B cell (primary cell): Measurements from ENCODE around the gene RNLS. TPM values are rescaled to one million over a fixed set of nuclear protein-coding genes. Genes with fewer than 3 reads are reported as not detected.
"Not testable (repeated sequence)": the region's sequence is repeated elsewhere in the genome, so short reads cannot be mapped to it uniquely, and the experiment has no call there.

Experiments used
- ATAC-seq: fragments of 200-7000 bp; cut with Tn5 transposase; one replicate; pipeline ENCODE4 v1.10.0; 2021; ENCODE audit warnings: low read depth, mild to moderate bottlenecking, moderate number of reproducible peaks, moderate library complexity
- CTCF ChIA-PET: fragments of 350-600 bp; sonication (Branson Sonifier 250); formaldehyde crosslinking; loops from one replicate; lab custom pipeline; 2021; ENCODE audit warnings: antibody characterized with exemption, inconsistent platforms; lab: Charles Lee
- POLR2A ChIA-PET: fragments of 350-600 bp; sonication (Branson Sonifier 250); formaldehyde crosslinking; loops from one replicate; lab custom pipeline; 2021; ENCODE audit warnings: antibody characterized with exemption; lab: Charles Lee
- DNase-seq: peaks from one replicate; pipeline ENCODE4 v3.0.0; 2013
- H2AFZ ChIP-seq: 2 replicates; pipeline ENCODE4 v1.6.1; 2012; ENCODE audit warnings: mild to moderate bottlenecking, low read depth, low read length; ENCODE audit not compliant: insufficient read depth, poor library complexity, severe bottlenecking
- H3K27ac ChIP-seq, 2 donors: 1 replicate in 1 of 2; 2 replicates in 1 of 2; pipeline ENCODE4 v1.5.1; 2012 to 2013; ENCODE audit warnings: low read length in 2 of 2, mild to moderate bottlenecking in 2 of 2, moderate library complexity in 1 of 2
- H3K27me3 ChIP-seq, 4 experiments: fragments of 200-600 bp in 1 of 4; sonication (generic) in 1 of 4; replicated peaks in 1 of 4; 1 replicate in 2 of 4; 2 replicates in 2 of 4; pipeline versions ENCODE4 v1.6.1 to v1.7.0; 2013 to 2016; ENCODE audit warnings: low read length in 3 of 4, mild to moderate bottlenecking in 2 of 4, mixed read lengths in 1 of 4, moderate library complexity in 1 of 4; ENCODE audit not compliant: insufficient read depth in 4 of 4, control insufficient read depth in 3 of 4; ENCODE audit errors: control extremely low read depth in 1 of 4
- H3K36me3 ChIP-seq, 2 experiments: replicated peaks in 1 of 2; 1 replicate in 1 of 2; 2 replicates in 1 of 2; pipeline versions ENCODE4 v1.6.1 to v1.7.1; 2013; ENCODE audit warnings: low read length in 1 of 2; ENCODE audit not compliant: insufficient read depth in 2 of 2, control insufficient read depth in 1 of 2; ENCODE audit errors: control extremely low read depth in 1 of 2, extremely low read depth in 1 of 2
- H3K4me1 ChIP-seq, 2 donors: fragments of 200-600 bp in 1 of 2; sonication (generic) in 1 of 2; 1 replicate in 1 of 2; 2 replicates in 1 of 2; pipeline versions ENCODE4 v1.5.1 to v1.6.1; 2013 to 2017; ENCODE audit warnings: low read length in 2 of 2; ENCODE audit not compliant: control insufficient read depth in 2 of 2, insufficient read depth in 2 of 2
- H3K4me2 ChIP-seq: replicated peaks from 2 replicates; pipeline ENCODE3; 2012; ENCODE audit warnings: mild to moderate bottlenecking, low read depth, low read length; ENCODE audit not compliant: poor library complexity, severe bottlenecking
- H3K4me3 ChIP-seq, 5 experiments: fragments of 200-600 bp in 1 of 5; sonication (generic) in 1 of 5; 1 replicate in 3 of 5; 2 replicates in 2 of 5; pipeline versions ENCODE4 v1.5.1 to v1.7.0; 2011 to 2016; ENCODE audit warnings: low read length in 4 of 5, mild to moderate bottlenecking in 4 of 5, low read depth in 2 of 5, control low read depth in 1 of 5, moderate library complexity in 1 of 5; ENCODE audit not compliant: insufficient read depth in 1 of 5; ENCODE audit errors: control extremely low read depth in 1 of 5, extremely low read depth in 1 of 5
- H3K79me2 ChIP-seq: fragments of 200-600 bp; sonication (generic); one replicate; pipeline ENCODE4 v1.6.0; 2016; ENCODE audit warnings: low read length; ENCODE audit not compliant: control insufficient read depth, insufficient read depth
- H3K9ac ChIP-seq: fragments of 200-600 bp; sonication (generic); 2 replicates; pipeline ENCODE4 v1.6.1; 2017; ENCODE audit warnings: mild to moderate bottlenecking, low read length, moderate library complexity
- H3K9me3 ChIP-seq, 3 donors: one replicate each; pipeline versions ENCODE4 v1.6.1 to v1.7.1; 2013; ENCODE audit warnings: low read length in 2 of 3; ENCODE audit not compliant: control insufficient read depth in 2 of 3, insufficient read depth in 1 of 3; ENCODE audit errors: control extremely low read depth in 1 of 3
- H4K20me1 ChIP-seq: 2 replicates; pipeline ENCODE4 v1.6.0; 2012; ENCODE audit warnings: mild to moderate bottlenecking, low read length; ENCODE audit not compliant: insufficient read depth, control insufficient read depth, poor library complexity, severe bottlenecking
- H3K27ac Mint-ChIP-seq: one replicate; pipeline ENCODE4 v1.8.0; 2021; ENCODE audit warnings: mixed read lengths
- H3K27me3 Mint-ChIP-seq: one replicate; pipeline ENCODE4 v1.8.0; 2021; ENCODE audit warnings: mixed read lengths
- H3K4me1 Mint-ChIP-seq: one replicate; pipeline ENCODE4 v1.8.0; 2021; ENCODE audit warnings: mixed read lengths
- H3K4me3 Mint-ChIP-seq: one replicate; pipeline ENCODE4 v1.8.0; 2021; ENCODE audit warnings: mixed read lengths
- H3K9me3 Mint-ChIP-seq: one replicate; pipeline ENCODE4 v1.8.0; 2022; ENCODE audit warnings: mixed read lengths; ENCODE audit not compliant: insufficient read depth
- EZH2 ChIP-seq: IDR thresholded peaks from 2 replicates; pipeline ENCODE4 v1.6.1; 2012; ENCODE audit warnings: borderline replicate concordance, low read depth, mild to moderate bottlenecking, moderate library complexity, low read length; ENCODE audit not compliant: insufficient read depth, poor library complexity, severe bottlenecking
- WGBS: methylation state at CpG from one replicate; pipeline ENCODE4 v1.1.5; 2013; ENCODE audit warnings: missing lambda C conversion rate; ENCODE audit not compliant: insufficient coverage; 5-methylcytosine and 5-hydroxymethylcytosine counted together
- intact Hi-C: fragments of 100-400 bp; cut with micrococcal nuclease; formaldehyde crosslinking; loops from one replicate; pipeline ENCODE4 v1.10.0; 2022
- polyA plus RNA-seq: library from polyadenylated mRNA; depleted of rRNA; stranded (reverse); fragments of >200 nt; gene quantifications from 2 replicates; pipeline ENCODE4 v1.2.3, GENCODE V29; 2012
- total RNA-seq, 2 donors: library from RNA; stranded (reverse); fragments of 120-200 nt in 1 of 2; gene quantifications; 1 replicate in 1 of 2; 2 replicates in 1 of 2; pipeline versions ENCODE4 v1.2.3 to v1.2.4, GENCODE V29; 2013 to 2022
- TF ChIP-seq, protein P1 (sequence below): fragments of 200-600 bp; IDR thresholded peaks from one replicate; pipeline ENCODE4 v1.8.0; 2022; ENCODE audit warnings: antibody characterized with exemption, mild to moderate bottlenecking

The RNLS gene
- total and polyA plus RNA-seq, 2 donors (not counting 1 experiment from before 2014, with no cell fraction given): 3.5 to 7.5 TPM

- H3K27ac ChIP-seq: no peak overlapping the region
- TF ChIP-seq EZH2: no peak
- TF ChIP-seq, protein P1, sequence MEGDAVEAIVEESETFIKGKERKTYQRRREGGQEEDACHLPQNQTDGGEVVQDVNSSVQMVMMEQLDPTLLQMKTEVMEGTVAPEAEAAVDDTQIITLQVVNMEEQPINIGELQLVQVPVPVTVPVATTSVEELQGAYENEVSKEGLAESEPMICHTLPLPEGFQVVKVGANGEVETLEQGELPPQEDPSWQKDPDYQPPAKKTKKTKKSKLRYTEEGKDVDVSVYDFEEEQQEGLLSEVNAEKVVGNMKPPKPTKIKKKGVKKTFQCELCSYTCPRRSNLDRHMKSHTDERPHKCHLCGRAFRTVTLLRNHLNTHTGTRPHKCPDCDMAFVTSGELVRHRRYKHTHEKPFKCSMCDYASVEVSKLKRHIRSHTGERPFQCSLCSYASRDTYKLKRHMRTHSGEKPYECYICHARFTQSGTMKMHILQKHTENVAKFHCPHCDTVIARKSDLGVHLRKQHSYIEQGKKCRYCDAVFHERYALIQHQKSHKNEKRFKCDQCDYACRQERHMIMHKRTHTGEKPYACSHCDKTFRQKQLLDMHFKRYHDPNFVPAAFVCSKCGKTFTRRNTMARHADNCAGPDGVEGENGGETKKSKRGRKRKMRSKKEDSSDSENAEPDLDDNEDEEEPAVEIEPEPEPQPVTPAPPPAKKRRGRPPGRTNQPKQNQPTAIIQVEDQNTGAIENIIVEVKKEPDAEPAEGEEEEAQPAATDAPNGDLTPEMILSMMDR: no peak
- ChIA-PET CTCF (no interaction called here), POLR2A (no interaction called here)
- no peaks in the 10 kb centered on the region for H3K36me3 ChIP-seq
- no peak overlapping the region for H3K4me2 ChIP-seq
- H3K27ac Mint-ChIP-seq: no peak overlapping the region
- intact Hi-C loops: no loop called here
- no peaks in the 10 kb centered on the region for H3K27me3 Mint-ChIP-seq
- no peak for ATAC-seq
- H2AFZ ChIP-seq: no peak overlapping the region
- H3K9ac ChIP-seq: no peak overlapping the region
- H4K20me1 ChIP-seq: no peaks in the 10 kb centered on the region
- WGBS: no CpG with 5 or more reads among the region's 1 CpG
- no peaks in the 10 kb centered on the region for H3K9me3 ChIP-seq
- no peaks in the 10 kb centered on the region for H3K79me2 ChIP-seq
- H3K4me1 ChIP-seq: peaks cover 2 to 3% of the 10 kb centered on the region in 2 donors
- H3K4me3 Mint-ChIP-seq: no peak overlapping the region
- H3K9me3 Mint-ChIP-seq: no peaks in the 10 kb centered on the region
- H3K4me3 ChIP-seq: no peak overlapping the region
- peaks cover 13% of the 10 kb centered on the region for H3K4me1 Mint-ChIP-seq
- DNase-seq: no peak
- H3K27me3 ChIP-seq: no peaks in the 10 kb centered on the region
These were observed 94.0 kb downstream of the RNLS start for GRCh38 chr10:88489107-88489506.

GRCh38 chr10:88486816-88487215 is 96.3 kb downstream of the RNLS start:
- H3K4me2 ChIP-seq, H3K9me3 Mint-ChIP-seq, CTCF ChIA-PET, H3K4me1 Mint-ChIP-seq, H2AFZ ChIP-seq, H4K20me1 ChIP-seq, H3K27ac Mint-ChIP-seq, DNase-seq, H3K27me3 ChIP-seq, H3K27ac ChIP-seq, intact Hi-C loops, H3K9me3 ChIP-seq, ATAC-seq, H3K36me3 ChIP-seq, H3K79me2 ChIP-seq, H3K4me1 ChIP-seq, H3K9ac ChIP-seq, H3K4me3 ChIP-seq, H3K4me3 Mint-ChIP-seq, H3K27me3 Mint-ChIP-seq: not testable (repeated sequence)
- POLR2A ChIA-PET: interaction anchor here (0.7 kb wide), 1 partner anchor 8 kb away, joined by 3 read pairs; no protein-coding TSS in a partner anchor
- no CpG with 5 or more reads among the region's 2 CpGs for WGBS
